PFSK-1 (cell line): Measurements from ENCODE around the gene UGT8.

Experiments used
- REST ChIP-seq, 2 experiments: IDR thresholded peaks; 2 replicates each; pipeline versions ENCODE4 v1.6.1 to v1.8.0; 2011 to 2012; ENCODE audit warnings: low read depth in 2 of 2, low read length in 2 of 2, control low read depth in 1 of 2, inconsistent platforms in 1 of 2, mild to moderate bottlenecking in 1 of 2, moderate library complexity in 1 of 2; ENCODE audit not compliant: insufficient read depth in 1 of 2
- SIN3A ChIP-seq: IDR thresholded peaks from 2 replicates; pipeline ENCODE4 v1.6.1; 2012; ENCODE audit warnings: mild to moderate bottlenecking, low read length, moderate library complexity, borderline replicate concordance; ENCODE audit not compliant: insufficient read depth

GRCh38 chr4:114692958-114693357 lies 94.4 kb downstream of the UGT8 start:
- no peak for TF ChIP-seq REST (IDR thresholded peaks at IDR 0.05; ENCODE audit: insufficient read depth in 1 of 2, low read depth in 2 of 2, low read length in 2 of 2)
- no peak for TF ChIP-seq SIN3A
